ENCODE results near the gene NMRK1.
A peak's percentile ranks its signal among the peaks of the same experiment; 100 is the strongest.

Gene NMRK1

DNA sequence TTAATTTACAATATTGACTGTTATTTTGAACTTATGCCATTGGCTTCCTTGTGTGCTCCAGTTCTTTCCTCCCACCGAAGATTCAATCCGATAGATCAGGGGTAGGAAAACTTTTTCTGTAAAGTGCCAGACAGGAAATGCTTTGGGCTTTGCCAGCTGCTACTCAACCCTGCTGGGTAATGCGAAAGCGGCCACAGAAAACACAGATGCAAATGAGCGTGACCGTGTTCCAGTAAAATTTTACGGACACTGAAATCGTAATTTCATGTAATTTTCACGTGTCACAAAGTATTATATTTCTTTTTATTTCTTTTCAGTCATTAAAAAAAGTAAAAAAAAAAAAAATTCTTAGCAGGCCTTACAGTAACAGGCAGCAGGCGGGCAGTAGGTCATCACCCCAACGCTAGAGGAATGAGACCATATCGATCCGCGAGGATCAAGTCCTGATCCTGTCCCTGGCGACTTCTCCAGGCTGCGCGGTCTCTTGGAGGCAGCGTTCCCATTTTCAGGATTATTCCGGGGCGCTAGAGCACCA is 599 bp downstream of the NMRK1 start:
- Histone ChIP-seq H3K9ac (peak overlapping the region; percentile 61), H3K79me2 (peaks cover 14% of the 10 kb centered on the region), H3K9me3 (ENCODE audit: control insufficient read depth, low read length) (no peaks in the 10 kb centered on the region), H3K27me3 (ENCODE audit: control insufficient read depth, insufficient read depth, low read length) (no peaks in the 10 kb centered on the region), H3K4me3 (ENCODE audit: low read depth, low read length) (peak overlapping the region; percentile 72), H3K4me2 (ENCODE audit: low read length) (peak overlapping the region; percentile 92), H3K4me1 (peaks cover 26% of the 10 kb centered on the region), H3K27ac (peak overlapping the region; percentile 97), H2AFZ (peak overlapping the region; percentile 91), H3K36me3 (ENCODE audit: control insufficient read depth, insufficient read depth, low read length) (no peaks in the 10 kb centered on the region)
- TF ChIP-seq, protein P1, sequence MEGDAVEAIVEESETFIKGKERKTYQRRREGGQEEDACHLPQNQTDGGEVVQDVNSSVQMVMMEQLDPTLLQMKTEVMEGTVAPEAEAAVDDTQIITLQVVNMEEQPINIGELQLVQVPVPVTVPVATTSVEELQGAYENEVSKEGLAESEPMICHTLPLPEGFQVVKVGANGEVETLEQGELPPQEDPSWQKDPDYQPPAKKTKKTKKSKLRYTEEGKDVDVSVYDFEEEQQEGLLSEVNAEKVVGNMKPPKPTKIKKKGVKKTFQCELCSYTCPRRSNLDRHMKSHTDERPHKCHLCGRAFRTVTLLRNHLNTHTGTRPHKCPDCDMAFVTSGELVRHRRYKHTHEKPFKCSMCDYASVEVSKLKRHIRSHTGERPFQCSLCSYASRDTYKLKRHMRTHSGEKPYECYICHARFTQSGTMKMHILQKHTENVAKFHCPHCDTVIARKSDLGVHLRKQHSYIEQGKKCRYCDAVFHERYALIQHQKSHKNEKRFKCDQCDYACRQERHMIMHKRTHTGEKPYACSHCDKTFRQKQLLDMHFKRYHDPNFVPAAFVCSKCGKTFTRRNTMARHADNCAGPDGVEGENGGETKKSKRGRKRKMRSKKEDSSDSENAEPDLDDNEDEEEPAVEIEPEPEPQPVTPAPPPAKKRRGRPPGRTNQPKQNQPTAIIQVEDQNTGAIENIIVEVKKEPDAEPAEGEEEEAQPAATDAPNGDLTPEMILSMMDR (IDR thresholded peaks at IDR 0.05), result no peak

DNA sequence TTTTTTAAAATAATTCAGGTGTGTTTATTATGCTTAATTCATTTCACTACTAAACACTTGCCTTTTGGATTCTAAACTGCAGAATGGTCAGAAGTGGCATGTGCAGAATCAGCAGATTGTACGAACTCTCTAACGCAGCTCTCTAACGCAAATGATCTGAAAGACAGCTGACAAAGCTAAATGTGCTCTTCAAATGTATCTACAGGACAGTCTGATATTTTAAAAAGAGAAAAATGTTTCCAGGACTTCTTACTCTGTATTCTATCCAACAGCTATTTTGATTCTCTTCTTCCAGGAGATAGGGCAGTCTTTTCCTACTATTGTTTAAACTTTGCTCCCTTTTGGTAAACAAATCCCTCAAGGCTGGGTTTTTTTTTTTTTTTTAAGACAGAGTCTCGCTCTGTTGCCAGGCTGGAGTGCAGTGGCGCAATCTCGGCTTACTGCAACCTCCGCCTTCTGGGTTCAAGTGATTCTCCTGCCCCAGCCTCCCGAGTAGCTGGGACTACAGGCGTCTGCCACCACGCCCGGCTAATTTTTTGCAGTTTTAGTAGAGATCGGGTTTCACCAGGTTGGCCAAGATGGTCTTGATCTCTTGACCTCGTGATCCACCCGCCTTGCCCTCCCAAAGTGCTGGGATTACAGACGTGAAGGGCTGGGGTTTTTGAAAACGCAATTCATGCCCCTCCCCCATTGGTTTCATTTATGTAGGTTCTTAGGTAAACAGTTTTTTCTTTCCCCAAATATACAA is 1.2 kb downstream of the NMRK1 start:
- Histone ChIP-seq H3K9me3 (ENCODE audit: control insufficient read depth, low read length) (no peaks in the 10 kb centered on the region), H3K27me3 (ENCODE audit: control insufficient read depth, insufficient read depth, low read length) (no peaks in the 10 kb centered on the region), H3K79me2 (peaks cover 14% of the 10 kb centered on the region), H3K36me3 (ENCODE audit: control insufficient read depth, insufficient read depth, low read length) (no peaks in the 10 kb centered on the region), H3K4me3 (ENCODE audit: low read depth, low read length) (peak overlapping the region; percentile 72), H3K4me2 (ENCODE audit: low read length) (peak overlapping the region; percentile 92), H3K9ac (no peak overlapping the region), H3K27ac (peak overlapping the region; percentile 97), H3K4me1 (peaks cover 23% of the 10 kb centered on the region), H2AFZ (peak overlapping the region; percentile 91)
- TF ChIP-seq, protein P1 (IDR thresholded peaks at IDR 0.05), result no peak

DNA sequence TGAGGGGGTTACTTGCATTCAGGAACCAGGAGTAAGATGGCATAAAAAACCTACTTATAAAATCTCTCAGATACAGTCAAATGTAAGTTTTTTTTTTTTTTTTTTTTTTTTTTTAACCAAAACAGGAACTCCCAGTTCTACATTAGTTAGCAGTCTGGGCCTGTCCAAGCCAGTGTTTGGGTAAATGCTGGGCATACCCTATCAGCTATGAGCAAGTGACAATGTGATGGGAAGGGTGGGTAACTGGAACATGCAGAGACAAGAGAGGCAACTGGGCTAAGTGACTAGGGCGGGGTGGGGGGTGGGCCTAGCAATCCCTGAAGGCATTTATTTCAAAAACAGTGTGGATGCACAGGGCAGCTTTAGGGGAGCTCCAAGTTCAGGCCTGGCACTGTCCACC is 2.3 kb downstream of the NMRK1 start:
- peaks cover 9% of the 10 kb centered on the region for H3K79me2 ChIP-seq
- H3K27me3 ChIP-seq (ENCODE audit: control insufficient read depth, insufficient read depth, low read length), result no peaks in the 10 kb centered on the region
- TF ChIP-seq, protein P1 (IDR thresholded peaks at IDR 0.05), result no peak
- no peak overlapping the region for H2AFZ ChIP-seq
- no peaks in the 10 kb centered on the region for H3K36me3 ChIP-seq (ENCODE audit: control insufficient read depth, insufficient read depth, low read length)
- peak overlapping the region; percentile 72 for H3K4me3 ChIP-seq (ENCODE audit: low read depth, low read length)
- peaks cover 20% of the 10 kb centered on the region for H3K4me1 ChIP-seq
- peak overlapping the region; percentile 97 for H3K27ac ChIP-seq
- H3K4me2 ChIP-seq (ENCODE audit: low read length), result peak overlapping the region; percentile 92
- no peak overlapping the region for H3K9ac ChIP-seq
- H3K9me3 ChIP-seq (ENCODE audit: control insufficient read depth, low read length), result no peaks in the 10 kb centered on the region

DNA sequence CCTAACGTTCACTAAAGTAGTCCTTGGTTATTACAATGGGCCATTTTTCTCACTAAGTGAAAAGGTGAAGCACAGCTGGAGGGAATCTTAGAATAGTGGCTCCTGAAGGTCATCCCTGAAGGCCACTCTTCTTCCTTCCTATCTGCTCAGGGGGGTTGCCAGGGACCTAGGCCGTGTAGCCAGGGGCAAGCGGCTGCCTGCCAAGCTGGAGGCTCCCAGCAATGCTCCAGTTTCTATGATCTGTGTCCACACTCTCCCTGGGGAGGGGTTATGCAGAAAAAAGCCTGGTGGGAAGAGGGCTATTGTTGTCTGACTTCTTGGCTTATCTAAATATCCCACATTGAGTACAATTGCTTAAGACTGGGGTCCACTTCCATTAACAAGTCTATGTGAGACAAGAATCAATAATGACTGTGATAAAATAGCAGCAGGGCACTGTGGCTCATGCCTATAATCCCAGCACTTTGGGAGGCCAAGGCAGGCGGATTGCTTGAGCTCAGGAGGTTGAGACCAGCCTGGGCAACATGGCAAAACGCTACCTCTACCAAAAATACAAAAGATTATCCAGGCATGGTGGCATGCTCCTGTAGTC is 3.8 kb downstream of the NMRK1 start:
- Histone ChIP-seq H3K4me1 (peaks cover 20% of the 10 kb centered on the region), H3K27me3 (ENCODE audit: control insufficient read depth, insufficient read depth, low read length) (no peaks in the 10 kb centered on the region), H3K9ac (no peak overlapping the region), H3K4me2 (ENCODE audit: low read length) (peak overlapping the region; percentile 50), H3K79me2 (peaks cover 2% of the 10 kb centered on the region), H3K4me3 (ENCODE audit: low read depth, low read length) (peak overlapping the region; percentile 23), H3K36me3 (ENCODE audit: control insufficient read depth, insufficient read depth, low read length) (no peaks in the 10 kb centered on the region), H3K9me3 (ENCODE audit: control insufficient read depth, low read length) (no peaks in the 10 kb centered on the region), H2AFZ (no peak overlapping the region), H3K27ac (peak overlapping the region; percentile 74)
- TF ChIP-seq, protein P1 (IDR thresholded peaks at IDR 0.05), result no peak
